Activated gamma-delta T cell treated with anti-CD3 and anti-CD28 coated beads, Interleukin-2, amount 50 U/mL, for 16 hours (primary cell): ENCODE measurements around the gene ATP6V1G3.
"Not testable (repeated sequence)": the region's sequence is repeated elsewhere in the genome, so short reads cannot be mapped to it uniquely, and the experiment has no call there.

Source experiments
- DNase-seq: peaks from one replicate; pipeline ENCODE4 v3.0.0-alpha.2; 2020; ENCODE audit warnings: low read depth

Gene ATP6V1G3

DNA sequence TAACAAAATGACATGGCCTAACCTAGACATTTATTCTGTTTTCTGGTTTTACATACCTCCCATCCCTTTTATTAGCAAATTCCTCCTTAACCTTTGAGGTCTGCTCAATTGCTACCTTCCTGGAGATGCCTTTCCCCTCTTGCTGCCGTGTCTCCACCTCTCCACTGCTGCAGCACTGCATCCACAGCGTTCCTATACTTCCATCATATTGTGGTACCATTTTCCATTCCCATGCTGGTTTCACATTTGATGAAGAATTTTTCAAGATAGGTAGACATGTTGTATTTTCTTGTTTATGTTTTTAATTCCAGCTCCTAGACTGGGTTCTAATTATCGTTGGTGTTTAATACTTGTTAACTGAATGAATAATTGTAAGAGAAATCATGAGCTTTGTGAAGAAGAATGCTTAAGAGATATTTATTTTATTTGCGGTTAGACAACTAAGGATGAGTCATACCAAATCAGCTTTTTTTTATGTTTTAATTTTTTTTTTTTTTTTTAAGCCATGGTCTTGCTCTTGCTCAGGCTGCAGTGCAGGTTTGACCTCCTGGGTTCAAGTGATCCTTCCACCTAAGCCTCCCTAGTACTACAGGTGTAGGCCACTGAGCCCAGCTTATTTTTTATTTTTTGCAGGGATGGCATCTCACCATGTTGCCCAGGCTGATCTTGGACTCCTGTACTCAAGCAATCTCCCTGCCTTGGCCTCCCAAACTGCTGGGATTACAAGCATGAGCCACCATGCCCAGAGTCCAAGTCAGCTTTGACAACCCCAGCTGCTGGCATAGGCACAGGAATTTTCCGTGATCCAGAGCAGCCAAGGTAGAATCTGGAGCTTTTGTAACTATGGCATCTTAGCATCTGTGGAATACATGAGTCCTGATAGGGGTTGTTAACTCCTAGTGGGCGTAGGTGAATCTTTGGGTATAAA, 44.0 kb downstream of the ATP6V1G3 start:
- no peak for DNase-seq

DNA sequence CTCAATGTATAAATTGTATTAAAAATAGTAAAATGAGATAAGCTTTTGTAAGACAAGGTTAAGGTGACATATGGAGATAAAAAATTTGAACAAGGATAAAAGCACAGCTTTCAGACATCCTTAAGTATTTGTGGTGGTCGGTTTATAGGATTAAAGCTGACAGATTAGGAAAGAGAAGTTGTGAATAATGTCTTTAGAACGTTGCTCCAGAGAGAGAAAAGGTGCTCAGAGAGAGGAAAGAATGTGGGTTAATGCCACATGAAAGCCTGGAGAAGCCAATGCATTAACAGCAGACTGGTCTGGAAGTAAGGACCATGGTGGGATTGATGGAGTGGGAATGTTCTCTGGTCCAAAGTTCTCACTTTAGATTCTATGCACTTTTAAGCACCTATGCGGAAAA, 44.8 kb downstream of the ATP6V1G3 start:
- no peak for DNase-seq

DNA sequence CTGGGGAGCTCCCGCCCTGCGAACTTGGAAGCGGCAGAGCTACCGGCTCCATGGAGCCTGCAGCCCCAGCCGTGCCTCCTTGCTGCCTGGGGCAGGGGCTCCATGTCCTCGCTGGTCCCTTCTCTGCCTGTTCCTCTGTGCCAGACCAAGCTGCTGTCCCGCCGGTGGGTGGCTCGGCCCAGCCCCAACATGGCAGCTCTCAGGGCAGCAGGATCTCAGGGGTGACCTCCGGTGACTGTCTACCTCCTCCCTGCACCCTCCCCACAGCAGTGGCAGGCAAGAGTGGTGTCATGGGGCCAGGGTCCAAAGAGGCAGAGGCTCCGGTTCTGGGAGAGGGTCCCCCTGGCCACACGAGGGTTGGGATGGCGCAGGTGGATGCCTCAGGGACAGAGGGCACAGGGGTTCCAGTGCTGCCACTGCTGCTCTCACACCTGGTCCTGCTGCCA, 45.8 kb downstream of the ATP6V1G3 start:
- no peak for DNase-seq

DNA sequence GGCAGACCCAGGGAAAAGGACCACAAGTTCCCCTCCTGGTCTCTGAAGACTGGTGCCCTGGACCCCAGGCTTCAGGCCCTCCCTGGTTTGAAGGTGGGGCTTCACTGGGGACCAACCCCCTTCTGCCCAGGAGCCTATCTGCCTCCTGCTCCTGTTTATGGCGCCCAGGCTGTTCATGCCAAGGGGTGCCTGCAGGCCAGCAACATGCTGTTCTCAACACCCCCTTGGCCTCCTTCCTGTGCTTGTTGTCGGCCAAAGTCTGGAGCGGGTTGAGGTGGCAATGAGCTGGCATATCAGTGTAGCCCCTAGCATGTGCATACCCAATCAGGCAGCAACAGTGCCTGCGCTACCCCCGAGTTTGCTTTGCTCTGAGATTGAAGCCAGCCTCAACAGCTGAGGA, 46.3 kb downstream of the ATP6V1G3 start:
- no peak for DNase-seq

DNA sequence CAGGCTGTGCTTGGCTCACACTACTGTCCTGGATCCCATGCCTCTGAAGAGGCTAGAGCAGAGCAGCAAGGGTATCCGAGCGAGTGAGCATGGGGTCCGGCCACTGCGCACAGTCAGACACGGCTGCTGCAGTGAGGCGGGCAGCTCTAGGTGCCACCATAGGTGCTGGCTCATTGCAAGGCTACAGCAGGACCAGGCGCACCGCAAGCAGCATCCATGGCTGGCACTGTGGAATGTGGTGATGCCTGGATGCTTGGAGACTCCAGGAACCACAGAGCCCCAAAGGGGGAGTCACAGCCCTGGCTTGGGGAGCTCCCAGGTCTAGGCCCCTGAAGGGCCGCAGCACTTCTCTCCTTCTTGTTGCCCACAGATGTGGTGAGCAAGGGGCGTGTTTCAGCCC, 47.2 kb downstream of the ATP6V1G3 start:
- DNase-seq, result no peak

DNA sequence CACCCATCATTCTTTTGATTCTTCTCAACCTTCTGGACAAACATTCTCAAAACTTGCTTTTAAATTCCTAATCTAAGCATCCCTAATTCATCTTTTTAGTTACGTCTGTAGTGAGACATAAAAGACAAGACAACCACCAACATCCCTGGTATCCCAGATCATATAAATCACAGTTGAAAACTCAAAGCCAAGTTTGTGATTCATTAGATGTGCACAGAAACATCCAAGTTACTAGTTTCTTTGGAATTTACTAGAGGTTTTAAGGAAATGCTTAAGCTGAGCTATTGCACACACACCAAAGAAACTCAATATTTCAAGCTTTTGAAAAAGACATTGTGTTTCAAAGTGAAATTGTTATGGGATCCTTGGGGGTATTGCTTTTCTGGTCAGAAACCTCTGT, 47.6 kb downstream of the ATP6V1G3 start:
- DNase-seq, result no peak

DNA sequence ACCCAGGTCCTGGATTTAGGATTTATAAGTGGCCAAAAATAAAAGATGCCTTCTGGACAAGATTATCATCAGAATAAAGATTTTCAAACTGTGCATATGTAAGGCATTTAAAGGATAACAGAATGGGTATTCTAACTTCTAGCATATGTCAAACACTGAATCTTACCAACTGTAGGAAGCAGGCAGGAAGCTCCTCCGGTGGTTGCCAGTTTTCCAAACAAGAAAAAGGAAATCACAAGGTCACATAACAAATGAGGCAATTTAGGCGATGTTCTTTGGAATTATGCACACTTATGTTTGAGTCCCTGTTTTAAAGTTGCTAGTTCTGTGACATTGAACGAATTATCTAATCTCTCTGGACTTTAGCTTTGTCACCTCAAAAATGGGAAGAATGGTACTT, 48.9 kb downstream of the ATP6V1G3 start:
- no peak for DNase-seq

DNA sequence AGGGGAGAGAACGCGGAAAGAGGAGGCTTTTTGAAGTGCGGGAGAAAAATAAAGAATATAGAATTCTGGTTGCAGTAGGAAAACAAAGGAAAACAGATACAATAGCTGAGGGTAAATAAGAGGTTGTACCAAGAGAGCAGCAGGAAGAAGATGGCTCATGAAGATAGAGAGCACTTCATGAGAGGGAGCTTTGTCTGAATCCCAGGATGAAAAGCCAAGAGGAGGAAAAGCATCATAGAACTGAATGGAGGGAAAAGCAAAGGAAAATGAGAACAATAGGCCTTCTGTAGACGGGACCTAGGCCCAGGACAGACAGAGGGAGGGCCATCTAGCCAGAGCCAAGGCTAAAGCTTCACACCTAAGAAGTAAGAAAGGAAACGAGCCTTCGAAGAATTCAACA, 49.5 kb downstream of the ATP6V1G3 start:
- DNase-seq, result no peak

DNA sequence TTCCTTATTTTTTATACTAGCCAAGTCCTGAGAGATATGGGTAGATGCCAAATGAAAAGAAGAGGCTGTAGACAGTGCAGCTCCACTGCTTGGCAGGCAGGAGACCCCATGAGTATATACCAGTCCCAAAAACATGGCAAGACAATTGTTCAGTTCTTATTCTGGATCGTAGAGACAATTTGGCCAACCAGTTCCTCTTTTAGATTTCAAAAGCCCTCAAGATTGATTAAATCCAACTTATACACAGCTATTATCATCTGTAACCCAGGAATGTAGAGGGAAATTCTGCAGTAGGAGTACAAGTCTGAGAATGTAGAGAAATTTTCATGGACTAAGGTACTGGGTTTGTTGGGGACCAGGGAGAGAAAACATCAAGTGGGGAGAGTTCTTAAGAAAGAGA, 50.3 kb downstream of the ATP6V1G3 start:
- DNase-seq, result no peak

DNA sequence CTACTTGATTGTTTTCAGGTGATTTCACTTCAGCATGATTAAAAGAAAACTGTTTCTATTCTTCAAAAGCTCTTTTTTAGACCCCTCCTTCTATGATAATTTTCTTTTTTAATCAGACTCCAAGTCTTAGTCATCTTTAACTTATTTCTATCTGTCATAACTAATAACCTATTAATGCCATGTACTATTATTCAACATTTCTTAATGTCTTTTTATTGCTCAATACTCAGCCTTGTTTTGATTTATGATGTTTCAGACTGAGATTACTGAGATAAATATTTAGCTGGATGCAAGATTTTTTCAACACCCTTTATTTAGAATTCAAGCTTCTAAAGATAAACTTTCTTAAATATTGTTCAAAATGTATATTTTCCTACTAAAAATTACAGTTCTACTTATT, 53.6 kb downstream of the ATP6V1G3 start:
- DNase-seq, result no peak

DNA sequence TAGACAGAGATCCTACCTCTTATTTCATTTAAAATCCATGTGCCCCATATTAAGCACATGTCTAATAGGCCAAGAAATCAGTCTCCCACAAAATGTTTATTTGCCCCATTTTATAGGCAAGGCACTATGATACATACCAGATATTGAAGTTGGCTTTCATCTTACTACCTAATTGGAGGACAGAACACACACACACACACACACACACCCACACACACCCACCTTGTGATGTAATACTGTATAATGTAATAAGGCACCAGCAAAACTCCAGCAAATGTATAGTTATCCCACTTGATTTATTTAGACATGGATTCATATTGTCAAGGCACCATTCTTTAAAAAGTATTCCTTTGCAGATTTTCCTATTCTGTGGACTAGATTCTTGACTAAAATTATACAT, 56.8 kb downstream of the ATP6V1G3 start:
- DNase-seq, result no peak

DNA sequence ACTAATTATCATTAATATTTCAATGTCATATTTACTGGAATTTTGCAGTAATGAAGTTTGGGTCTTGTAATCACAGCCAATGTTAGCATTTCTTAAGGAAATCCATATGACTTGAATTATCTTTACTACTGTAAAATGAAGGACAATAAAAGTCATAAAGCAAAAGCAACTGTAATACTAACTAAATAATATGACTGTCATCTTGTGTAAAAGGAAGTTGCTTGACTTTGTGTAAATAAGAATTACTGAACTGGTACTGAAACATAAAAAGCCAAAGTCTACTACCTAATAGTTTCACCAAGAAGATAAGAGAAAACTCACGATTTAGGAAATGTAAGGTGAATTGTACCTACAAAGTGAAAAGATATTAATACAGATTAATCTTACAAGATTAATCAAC, 57.5 kb downstream of the ATP6V1G3 start:
- DNase-seq, result no peak

DNA sequence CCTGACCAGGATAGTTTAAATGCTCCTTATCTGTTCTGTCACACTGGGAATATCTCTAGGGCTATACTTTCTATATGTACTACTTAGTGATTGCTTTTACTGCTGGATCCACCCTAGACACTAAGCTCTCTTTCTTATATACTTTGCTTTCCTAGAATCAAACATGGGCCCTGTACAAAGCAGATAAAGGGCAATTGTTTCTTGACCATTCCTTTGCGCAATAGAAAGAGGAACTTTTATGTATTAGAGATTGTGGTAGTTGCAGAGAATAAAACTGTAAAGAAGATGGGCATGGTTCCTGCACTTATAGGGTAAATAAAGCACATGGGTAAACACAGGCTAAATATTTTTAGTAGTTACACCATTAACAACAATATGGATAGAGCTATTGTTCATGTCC, 58.8 kb downstream of the ATP6V1G3 start:
- DNase-seq, result no peak

DNA sequence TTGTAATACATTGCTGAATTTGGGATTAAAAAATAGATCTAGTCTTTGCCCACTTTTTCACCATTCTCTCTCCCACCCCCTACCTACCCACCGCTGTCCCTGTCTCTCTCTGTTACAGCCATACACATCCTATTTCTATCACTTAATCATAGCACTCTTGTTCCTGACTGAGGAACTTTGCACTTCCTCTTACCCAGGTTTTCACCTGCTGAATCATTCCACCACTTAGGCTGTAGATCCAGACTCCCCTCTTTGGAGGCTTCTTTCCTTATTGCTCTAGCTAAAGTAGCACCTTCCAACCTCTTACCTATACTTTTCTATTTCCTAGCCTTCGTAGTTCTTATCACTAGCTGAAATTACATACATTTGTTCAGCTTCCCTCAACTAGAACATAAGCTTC, 59.6 kb downstream of the ATP6V1G3 start:
- no peak for DNase-seq

DNA sequence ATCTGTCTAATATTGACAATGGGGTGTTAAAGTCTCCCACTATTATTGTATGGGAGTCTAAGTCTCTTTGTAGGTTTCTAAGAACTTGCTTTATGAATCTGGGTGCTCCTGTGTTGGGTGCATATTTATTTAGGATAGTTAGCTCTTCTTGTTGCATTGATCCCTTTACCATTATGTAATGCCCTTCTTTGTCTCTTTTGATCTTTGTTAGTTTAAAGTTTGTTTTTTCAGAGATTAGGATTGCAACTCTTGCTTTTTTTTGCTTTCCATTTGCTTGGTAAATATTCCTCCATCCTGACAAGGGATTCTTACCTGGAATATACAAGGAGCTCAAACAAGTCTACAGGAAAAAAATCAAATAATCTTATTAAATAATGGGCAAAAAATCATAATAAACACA, 63.1 kb downstream of the ATP6V1G3 start:
- DNase-seq, result not testable (repeated sequence)
